Esophagus muscularis mucosa (tissue), 3 donors: Measurements from ENCODE around the gene SND1.

ENCODE experiments used
- POLR2A ChIP-seq: fragments of 450-650 bp; IDR thresholded peaks from one replicate; pipeline ENCODE4 v1.6.1; 2017; ENCODE audit warnings: antibody characterized with exemption, moderate library complexity, mild to moderate bottlenecking, low read depth
- POLR2AphosphoS5 ChIP-seq, 2 donors: sonication (generic); formaldehyde crosslinking; IDR thresholded peaks; one replicate each; pipeline ENCODE4 v1.6.1; 2017; ENCODE audit warnings: antibody characterized with exemption in 2 of 2
- TF ChIP-seq, protein P1 (sequence below), 3 experiments: fragments of 200-600 bp in 2 of 3; fragments of 450-650 bp in 1 of 3; sonication (generic) in 2 of 3; IDR thresholded peaks; one replicate each; pipeline ENCODE4 v1.5.1; 2017 to 2019; ENCODE audit warnings: antibody characterized with exemption in 3 of 3, mild to moderate bottlenecking in 2 of 3, moderate library complexity in 1 of 3

DNA sequence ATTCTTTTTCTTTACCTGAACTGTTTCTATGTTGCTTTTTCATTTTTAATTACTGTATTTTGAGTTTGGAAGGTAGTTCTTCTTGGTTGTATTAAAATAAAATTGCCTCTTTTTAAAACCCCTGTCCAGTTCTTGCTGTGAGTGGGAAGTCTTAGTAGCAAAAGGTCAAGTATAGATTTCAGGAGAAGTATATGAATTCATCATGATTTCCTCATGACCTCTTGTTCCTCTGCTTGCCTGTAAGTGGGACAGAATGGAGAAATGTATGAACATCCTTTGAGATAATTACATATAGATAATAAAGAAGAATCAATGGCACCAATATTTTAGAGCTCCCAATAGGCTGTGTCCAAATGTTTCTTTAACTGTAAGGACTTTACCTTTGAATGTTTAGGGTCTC lies 253.0 kb downstream of the SND1 start:
- TF ChIP-seq POLR2A, result no peak
- TF ChIP-seq, protein P1, sequence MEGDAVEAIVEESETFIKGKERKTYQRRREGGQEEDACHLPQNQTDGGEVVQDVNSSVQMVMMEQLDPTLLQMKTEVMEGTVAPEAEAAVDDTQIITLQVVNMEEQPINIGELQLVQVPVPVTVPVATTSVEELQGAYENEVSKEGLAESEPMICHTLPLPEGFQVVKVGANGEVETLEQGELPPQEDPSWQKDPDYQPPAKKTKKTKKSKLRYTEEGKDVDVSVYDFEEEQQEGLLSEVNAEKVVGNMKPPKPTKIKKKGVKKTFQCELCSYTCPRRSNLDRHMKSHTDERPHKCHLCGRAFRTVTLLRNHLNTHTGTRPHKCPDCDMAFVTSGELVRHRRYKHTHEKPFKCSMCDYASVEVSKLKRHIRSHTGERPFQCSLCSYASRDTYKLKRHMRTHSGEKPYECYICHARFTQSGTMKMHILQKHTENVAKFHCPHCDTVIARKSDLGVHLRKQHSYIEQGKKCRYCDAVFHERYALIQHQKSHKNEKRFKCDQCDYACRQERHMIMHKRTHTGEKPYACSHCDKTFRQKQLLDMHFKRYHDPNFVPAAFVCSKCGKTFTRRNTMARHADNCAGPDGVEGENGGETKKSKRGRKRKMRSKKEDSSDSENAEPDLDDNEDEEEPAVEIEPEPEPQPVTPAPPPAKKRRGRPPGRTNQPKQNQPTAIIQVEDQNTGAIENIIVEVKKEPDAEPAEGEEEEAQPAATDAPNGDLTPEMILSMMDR (IDR thresholded peaks at IDR 0.05), result no peak
- no peak for TF ChIP-seq POLR2AphosphoS5 (IDR thresholded peaks at IDR 0.05)
